GM18519 (cell line): ENCODE measurements around the gene ZC2HC1B.
"Not testable (repeated sequence)": the region's sequence is repeated elsewhere in the genome, so short reads cannot be mapped to it uniquely, and the experiment has no call there.

Experiments used
- ATAC-seq: cut with Tn5 transposase; IDR thresholded peaks from one replicate; pipeline ENCODE4 v1.9.1; 2021; ENCODE audit warnings: mild to moderate bottlenecking, moderate library complexity; ENCODE audit not compliant: unreplicated experiment, low FRiP score

The ZC2HC1B gene

GRCh38 chr6:143867236-143867635 is 3.0 kb downstream of the ZC2HC1B start:
- no peak for ATAC-seq

GRCh38 chr6:143868808-143869207 is 4.5 kb downstream of the ZC2HC1B start:
- not testable (repeated sequence) for ATAC-seq

GRCh38 chr6:143871202-143871730 is 7.0 kb downstream of the ZC2HC1B start:
- ATAC-seq: not testable (repeated sequence)

GRCh38 chr6:143872201-143872600 is 7.9 kb downstream of the ZC2HC1B start:
- ATAC-seq: peak; percentile 99

- ATAC-seq: not testable (repeated sequence)
These were observed 9.3 kb downstream of the ZC2HC1B start for GRCh38 chr6:143873600-143873999.

GRCh38 chr6:143874503-143874902 is 10.2 kb downstream of the ZC2HC1B start:
- ATAC-seq: not testable (repeated sequence)

- no peak for ATAC-seq
These were observed 13.5 kb downstream of the ZC2HC1B start for GRCh38 chr6:143877584-143878271.

GRCh38 chr6:143878272-143878760 is 14.0 kb downstream of the ZC2HC1B start:
- no peak for ATAC-seq

GRCh38 chr6:143880412-143880811 is 16.1 kb downstream of the ZC2HC1B start:
- no peak for ATAC-seq

GRCh38 chr6:143882401-143882930 is 18.2 kb downstream of the ZC2HC1B start:
- ATAC-seq: no peak

GRCh38 chr6:143884216-143884900 is 20.1 kb downstream of the ZC2HC1B start:
- ATAC-seq: no peak

GRCh38 chr6:143885116-143885515 is 20.8 kb downstream of the ZC2HC1B start:
- ATAC-seq: no peak

- no peak for ATAC-seq
These were observed 30.4 kb downstream of the ZC2HC1B start for GRCh38 chr6:143894655-143895054.

GRCh38 chr6:143896126-143896860 is 32.0 kb downstream of the ZC2HC1B start:
- no peak for ATAC-seq

GRCh38 chr6:143900358-143900757 is 36.1 kb downstream of the ZC2HC1B start:
- ATAC-seq: no peak

GRCh38 chr6:143901885-143902750 is 37.8 kb downstream of the ZC2HC1B start:
- peak; percentile 99 for ATAC-seq

GRCh38 chr6:143902827-143903226 is 38.6 kb downstream of the ZC2HC1B start:
- no peak for ATAC-seq

GRCh38 chr6:143911028-143911427 is 46.8 kb downstream of the ZC2HC1B start:
- ATAC-seq: no peak

GRCh38 chr6:143912671-143913070 is 48.4 kb downstream of the ZC2HC1B start:
- no peak for ATAC-seq

- not testable (repeated sequence) for ATAC-seq
These were observed 52.8 kb downstream of the ZC2HC1B start for GRCh38 chr6:143917026-143917425.
